Measurements from ENCODE around the gene NSUN4. TPM values are rescaled to one million over a fixed set of nuclear protein-coding genes. Genes with fewer than 3 reads are reported as not detected.

The NSUN4 gene
- total and polyA plus RNA-seq, 9 of the 15 experiments (the other 6 are each of a cell fraction or from before 2014, with no cell fraction given) = 33.4 to 60.2 (median 46.3) TPM

GRCh38 chr1:46340404-46341221 is at the start of gene NSUN4 (continued):
- TF ChIP-seq CREB5 (CRISPR knock-in tag; IDR thresholded peaks at IDR 0.05) = no peak
- peak; percentile 93 for TF ChIP-seq ZBTB12 (CRISPR knock-in tag; IDR thresholded peaks at IDR 0.05)
- no peak for TF ChIP-seq PBX2 (CRISPR knock-in tag; IDR thresholded peaks at IDR 0.05; ENCODE audit: low read depth)
- peak; percentile 13; the same call in 1 of the 2 replicates for TF ChIP-seq PBX2 (tag; conservative IDR thresholded peaks at IDR 0.05; ENCODE audit: low read depth)
- peak; percentile 81 to 87 for TF ChIP-seq FOXK2 (conservative IDR thresholded peaks at IDR 0.05 in 1 of 2, IDR thresholded peaks at IDR 0.05 in 1 of 2; ENCODE audit: low read depth in 2 of 2)
- peak; percentile 93 for TF ChIP-seq SIN3B (IDR thresholded peaks at IDR 0.05; ENCODE audit: low read depth)
- TF ChIP-seq GABPB1 (CRISPR knock-in tag; IDR thresholded peaks at IDR 0.05) = peak; percentile 96
- no peak for TF ChIP-seq RFX7 (CRISPR knock-in tag; IDR thresholded peaks at IDR 0.05)
- TF ChIP-seq ZNF224 (CRISPR knock-in tag; IDR thresholded peaks at IDR 0.05) = no peak
- TF ChIP-seq MTF1 (CRISPR knock-in tag; IDR thresholded peaks at IDR 0.05; ENCODE audit: borderline replicate concordance) = no peak
- no peak for TF ChIP-seq STAT5B (CRISPR knock-in tag; IDR thresholded peaks at IDR 0.05)
- TF ChIP-seq ATF2 (CRISPR knock-in tag; IDR thresholded peaks at IDR 0.05) = no peak
- TF ChIP-seq ZNF280B (CRISPR knock-in tag; IDR thresholded peaks at IDR 0.05) = no peak
- TF ChIP-seq NFYB (IDR thresholded peaks at IDR 0.05; ENCODE audit: extremely low read depth, insufficient read length) = no peak
- no peak for TF ChIP-seq SAFB2 (IDR thresholded peaks at IDR 0.05; ENCODE audit: borderline replicate concordance, low read depth, low read length, severe bottlenecking)
- no peak for TF ChIP-seq SRSF9 (IDR thresholded peaks at IDR 0.05; ENCODE audit: borderline replicate concordance, low read depth, low read length)
- peak; percentile 79 for TF ChIP-seq ATF4 (CRISPR knock-in tag; IDR thresholded peaks at IDR 0.05)
- TF ChIP-seq GABPB2 (CRISPR knock-in tag; conservative IDR thresholded peaks at IDR 0.05) = no peak
